GM12891 (cell line): ENCODE results near the gene NKAIN4.

Experiments used
- POLR2A ChIP-seq: IDR thresholded peaks from 2 replicates; pipeline ENCODE4 v1.6.1; 2011; ENCODE audit warnings: low read depth, low read length, control low read depth
- POLR2AphosphoS5 ChIP-seq: IDR thresholded peaks from 2 replicates; pipeline ENCODE4 v1.6.1; 2011; ENCODE audit warnings: low read depth, low read length, control low read depth
- SPI1 ChIP-seq: IDR thresholded peaks from 2 replicates; pipeline ENCODE4 v1.6.1; 2011; ENCODE audit warnings: low read depth, low read length, control low read depth
- TAF1 ChIP-seq: IDR thresholded peaks from 2 replicates; pipeline ENCODE4 v1.6.1; 2011; ENCODE audit warnings: low read depth, low read length, control low read depth

DNA sequence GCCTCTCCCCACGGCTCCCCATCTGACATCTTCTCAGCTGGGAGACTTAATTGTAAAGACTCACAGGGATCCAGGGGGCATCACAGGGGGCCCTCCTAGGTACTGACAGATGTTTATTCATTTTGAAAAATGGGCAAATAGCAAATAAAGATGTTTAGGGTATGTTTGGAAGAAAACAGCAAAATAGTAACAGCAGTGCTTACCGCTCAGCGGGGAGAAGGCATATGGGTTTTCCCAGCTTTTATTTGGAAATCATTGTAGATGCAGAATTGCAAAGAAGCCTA is 21.3 kb downstream of the NKAIN4 start:
- TF ChIP-seq POLR2AphosphoS5 (no peak), SPI1 (no peak), TAF1 (no peak), POLR2A (no peak)
